HEK293 (cell line): ENCODE data around the gene UBE2G2.
A peak's percentile ranks its signal among the peaks of the same experiment; 100 is the strongest.

Experiments used
- CTCF ChIA-PET: fragments of 350-600 bp; formaldehyde crosslinking; extraction: SDS; loops from one replicate; lab custom pipeline; 2021; ENCODE audit warnings: antibody characterized with exemption; lab: Yijun Ruan, JAX
- POLR2A ChIA-PET: fragments of 300-600 bp; formaldehyde crosslinking; extraction: SDS; loops from one replicate; lab custom pipeline; 2020; ENCODE audit warnings: antibody characterized with exemption, inconsistent platforms; lab: Yijun Ruan, JAX
- H3K27ac ChIP-seq: fragments of 200-500 bp; sonication (Bioruptor generic); 2 replicates; pipeline ENCODE4 v1.5.1; 2014; ENCODE audit warnings: low read depth, low read length, control low read depth, inconsistent platforms; ENCODE audit errors: extremely low read depth
- H3K36me3 ChIP-seq, 2 experiments: fragments of 200-500 bp in 1 of 2; sonication (Bioruptor generic) in 1 of 2; 1 replicate in 1 of 2; 2 replicates in 1 of 2; pipeline ENCODE4 v1.5.1; 2014 to 2017; ENCODE audit warnings: inconsistent platforms in 2 of 2, low read length in 2 of 2; ENCODE audit not compliant: control insufficient read depth in 2 of 2, insufficient read depth in 1 of 2
- H3K4me1 ChIP-seq: fragments of 200-500 bp; sonication (Bioruptor generic); 2 replicates; pipeline ENCODE4 v1.5.1; 2014; ENCODE audit warnings: mild to moderate bottlenecking, low read length, inconsistent platforms; ENCODE audit not compliant: control insufficient read depth, insufficient read depth
- H3K4me3 ChIP-seq: 2 replicates; pipeline ENCODE4 v1.5.1; 2011; ENCODE audit warnings: low read depth, mild to moderate bottlenecking, control low read depth, low read length, moderate library complexity
- H3K9me3 ChIP-seq: fragments of 200-500 bp; sonication (Bioruptor generic); 2 replicates; pipeline ENCODE4 v1.5.1; 2014; ENCODE audit warnings: low read depth, low read length, inconsistent platforms; ENCODE audit not compliant: control insufficient read depth, insufficient read depth
- KLF10 ChIP-seq: fragments of 450-650 bp; IDR thresholded peaks from 2 replicates; pipeline ENCODE4 v1.5.1; 2018; ENCODE audit warnings: missing biosample characterization, mild to moderate bottlenecking, missing genetic modification characterization
- KLF17 ChIP-seq: fragments of 450-650 bp; formaldehyde crosslinking; IDR thresholded peaks from 2 replicates; pipeline ENCODE4 v1.5.1; 2016; ENCODE audit warnings: missing biosample characterization, missing genetic modification characterization
- KLF8 ChIP-seq: fragments of 450-650 bp; formaldehyde crosslinking; IDR thresholded peaks from 2 replicates; pipeline ENCODE4 v1.5.1; 2016; ENCODE audit warnings: missing biosample characterization, missing genetic modification characterization
- MZF1 ChIP-seq: fragments of 450-650 bp; formaldehyde crosslinking; IDR thresholded peaks from 2 replicates; pipeline ENCODE4 v1.5.1; 2017; ENCODE audit warnings: missing biosample characterization, missing genetic modification characterization, borderline replicate concordance
- PATZ1 ChIP-seq: fragments of 450-650 bp; formaldehyde crosslinking; IDR thresholded peaks from 2 replicates; pipeline ENCODE4 v1.5.1; 2016; ENCODE audit warnings: missing biosample characterization, missing genetic modification characterization
- ZBTB6 ChIP-seq: fragments of 450-650 bp; formaldehyde crosslinking; IDR thresholded peaks from 2 replicates; pipeline ENCODE4 v1.5.1; 2017; ENCODE audit warnings: missing biosample characterization, missing genetic modification characterization
- ZFP41 ChIP-seq: fragments of 450-650 bp; formaldehyde crosslinking; IDR thresholded peaks from 2 replicates; pipeline ENCODE4 v1.5.1; 2016; ENCODE audit warnings: missing biosample characterization, missing genetic modification characterization, borderline replicate concordance
- ZNF114 ChIP-seq: fragments of 450-650 bp; formaldehyde crosslinking; IDR thresholded peaks from 2 replicates; pipeline ENCODE4 v1.5.0; 2017; ENCODE audit warnings: missing biosample characterization, missing genetic modification characterization
- ZNF140 ChIP-seq: fragments of 450-650 bp; formaldehyde crosslinking; IDR thresholded peaks from 2 replicates; pipeline ENCODE4 v1.5.1; 2016; ENCODE audit warnings: missing biosample characterization, missing genetic modification characterization
- ZNF24 ChIP-seq: fragments of 450-650 bp; formaldehyde crosslinking; IDR thresholded peaks from 2 replicates; pipeline ENCODE4 v1.5.1; 2016; ENCODE audit warnings: missing biosample characterization, missing genetic modification characterization
- ZNF274 ChIP-seq, 2 experiments: fragments of 200-500 bp in 1 of 2; fragments of 450-650 bp in 1 of 2; sonication (Bioruptor generic) in 1 of 2; formaldehyde crosslinking in 1 of 2; IDR thresholded peaks; 2 replicates each; pipeline versions ENCODE4 v1.5.1 to v1.6.1; 2014 to 2016; ENCODE audit warnings: borderline replicate concordance in 1 of 2, inconsistent platforms in 1 of 2, low read length in 1 of 2, missing biosample characterization in 1 of 2, missing genetic modification characterization in 1 of 2
- ZNF324 ChIP-seq: fragments of 450-650 bp; formaldehyde crosslinking; IDR thresholded peaks from 2 replicates; pipeline ENCODE4 v1.5.1; 2016; ENCODE audit warnings: missing biosample characterization, missing genetic modification characterization
- ZNF394 ChIP-seq: fragments of 450-650 bp; formaldehyde crosslinking; IDR thresholded peaks from 2 replicates; pipeline ENCODE4 v1.5.1; 2016; ENCODE audit warnings: missing biosample characterization, missing genetic modification characterization, mild to moderate bottlenecking, moderate library complexity, borderline replicate concordance
- ZNF404 ChIP-seq: fragments of 450-650 bp; formaldehyde crosslinking; IDR thresholded peaks from 2 replicates; pipeline ENCODE4 v1.5.1; 2017; ENCODE audit warnings: missing biosample characterization, missing genetic modification characterization
- ZNF423 ChIP-seq: fragments of 450-650 bp; formaldehyde crosslinking; IDR thresholded peaks from 2 replicates; pipeline ENCODE4 v1.5.1; 2016; ENCODE audit warnings: missing biosample characterization, missing genetic modification characterization
- ZNF488 ChIP-seq: fragments of 450-650 bp; formaldehyde crosslinking; IDR thresholded peaks from 2 replicates; pipeline ENCODE4 v1.5.1; 2016; ENCODE audit warnings: missing biosample characterization, missing genetic modification characterization
- ZNF530 ChIP-seq: fragments of 450-650 bp; formaldehyde crosslinking; IDR thresholded peaks from 2 replicates; pipeline ENCODE4 v1.5.1; 2016; ENCODE audit warnings: low read depth, missing biosample characterization, missing genetic modification characterization
- ZNF555 ChIP-seq: fragments of 450-650 bp; formaldehyde crosslinking; conservative IDR thresholded peaks from 2 replicates; pipeline ENCODE4 v1.5.1; 2017; ENCODE audit warnings: missing biosample characterization, mild to moderate bottlenecking, missing genetic modification characterization, inconsistent platforms
- ZNF626 ChIP-seq: fragments of 450-650 bp; sonication (Bioruptor Pico); formaldehyde crosslinking; IDR thresholded peaks from 2 replicates; pipeline ENCODE4 v1.5.1; 2018; ENCODE audit warnings: missing biosample characterization, missing genetic modification characterization, inconsistent platforms
- ZNF777 ChIP-seq: fragments of 450-650 bp; formaldehyde crosslinking; IDR thresholded peaks from 2 replicates; pipeline ENCODE4 v1.5.1; 2017; ENCODE audit warnings: missing biosample characterization, missing genetic modification characterization, borderline replicate concordance
- ZNF843 ChIP-seq: fragments of 450-650 bp; formaldehyde crosslinking; IDR thresholded peaks from 2 replicates; pipeline ENCODE4 v1.5.1; 2016; ENCODE audit warnings: missing biosample characterization, missing genetic modification characterization

UBE2G2 gene

GRCh38 chr21:44784810-44785209 lies 16.8 kb downstream of the UBE2G2 start:
- ChIA-PET POLR2A (no interaction called here), CTCF (interaction anchor here (0.7 to 2.9 kb wide), 2 partner anchors 15 to 274 kb away, joined by 3 to 12 read pairs; no protein-coding TSS in a partner anchor)
- H3K4me1 ChIP-seq = peaks cover 15% of the 10 kb centered on the region
- no peaks in the 10 kb centered on the region for H3K9me3 ChIP-seq
- H3K27ac ChIP-seq = no peak overlapping the region
- TF ChIP-seq ZNF404 (tag by site-specific recombination) (no peak), ZNF140 (tag by site-specific recombination) (no peak), KLF17 (no peak), ZNF324 (tag by site-specific recombination) (no peak)
- H3K4me3 ChIP-seq = no peak overlapping the region
- H3K36me3 ChIP-seq = peaks cover 18 to 42% of the 10 kb centered on the region in 2 experiments

GRCh38 chr21:44783020-44783696 lies 18.5 kb downstream of the UBE2G2 start:
- H3K36me3 ChIP-seq = peaks cover 18 to 47% of the 10 kb centered on the region in 2 experiments
- H3K9me3 ChIP-seq = no peaks in the 10 kb centered on the region
- no peak overlapping the region for H3K4me3 ChIP-seq
- H3K27ac ChIP-seq = no peak overlapping the region
- TF ChIP-seq KLF8 (tag by site-specific recombination) (no peak), MZF1 (tag by site-specific recombination) (peak; percentile 93; the same call in 1 of the 2 replicates)
- ChIA-PET POLR2A (no interaction called here), CTCF (interaction anchor here (0.9 to 3.3 kb wide), 4 partner anchors 10 to 273 kb away, joined by 4 to 21 read pairs (median 10); no protein-coding TSS in a partner anchor)
- peaks cover 15% of the 10 kb centered on the region for H3K4me1 ChIP-seq

- ChIA-PET POLR2A (no interaction called here), CTCF (interaction anchor here (0.9 to 3.3 kb wide), 3 partner anchors 13 to 357 kb away, joined by 3 to 21 read pairs (median 4); no protein-coding TSS in a partner anchor)
- no peak overlapping the region for H3K4me3 ChIP-seq
- H3K27ac ChIP-seq = no peak overlapping the region
- TF ChIP-seq ZNF555 (tag by site-specific recombination) (no peak), KLF8 (tag by site-specific recombination) (no peak), ZNF843 (tag by site-specific recombination) (no peak), KLF10 (tag by site-specific recombination) (no peak), ZFP41 (tag by site-specific recombination) (no peak), ZNF488 (tag by site-specific recombination) (no peak), ZNF423 (no peak)
- H3K4me1 ChIP-seq = peaks cover 7% of the 10 kb centered on the region
- peaks cover 28 to 54% of the 10 kb centered on the region in 2 experiments for H3K36me3 ChIP-seq
- H3K9me3 ChIP-seq = no peaks in the 10 kb centered on the region
These were observed 20.7 kb downstream of the UBE2G2 start for GRCh38 chr21:44780767-44781459.

- Histone ChIP-seq H3K27ac (no peak overlapping the region), H3K4me3 (no peak overlapping the region), H3K9me3 (no peaks in the 10 kb centered on the region), H3K36me3 (peaks cover 28 to 56% of the 10 kb centered on the region in 2 experiments), H3K4me1 (no peaks in the 10 kb centered on the region)
- POLR2A ChIA-PET = no interaction called here
- CTCF ChIA-PET = interaction anchor here (0.6 kb wide), 1 partner anchor 36 kb away, joined by 4 read pairs; no protein-coding TSS in a partner anchor
- TF ChIP-seq ZNF114 (no peak), PATZ1 (tag by site-specific recombination) (no peak), ZNF777 (tag by site-specific recombination) (no peak), ZBTB6 (no peak), ZNF24 (tag by site-specific recombination) (no peak), ZNF274 (IDR thresholded peaks at IDR 0.05; ENCODE audit: low read length) (no peak), ZNF274 (tag by site-specific recombination; IDR thresholded peaks at IDR 0.05; ENCODE audit: borderline replicate concordance) (no peak), ZNF530 (tag by site-specific recombination) (no peak), ZNF626 (tag by site-specific recombination) (no peak), ZNF394 (tag by site-specific recombination) (no peak)
These were observed 21.5 kb downstream of the UBE2G2 start for GRCh38 chr21:44780137-44780502.
